PC-9 (cell line): ENCODE data around the gene NYAP1.

Source experiments
- EZH2 ChIP-seq: fragments of 200-600 bp; sonication (generic); IDR thresholded peaks from 2 replicates; pipeline ENCODE4 v1.8.0; 2017; ENCODE audit warnings: antibody characterized with exemption, low read depth
- TF ChIP-seq, protein P1 (sequence below): fragments of 200-600 bp; sonication (generic); conservative IDR thresholded peaks from 2 replicates; pipeline ENCODE4 v1.6.1; 2017; ENCODE audit warnings: mixed run types, antibody characterized with exemption, mild to moderate bottlenecking, moderate library complexity

DNA sequence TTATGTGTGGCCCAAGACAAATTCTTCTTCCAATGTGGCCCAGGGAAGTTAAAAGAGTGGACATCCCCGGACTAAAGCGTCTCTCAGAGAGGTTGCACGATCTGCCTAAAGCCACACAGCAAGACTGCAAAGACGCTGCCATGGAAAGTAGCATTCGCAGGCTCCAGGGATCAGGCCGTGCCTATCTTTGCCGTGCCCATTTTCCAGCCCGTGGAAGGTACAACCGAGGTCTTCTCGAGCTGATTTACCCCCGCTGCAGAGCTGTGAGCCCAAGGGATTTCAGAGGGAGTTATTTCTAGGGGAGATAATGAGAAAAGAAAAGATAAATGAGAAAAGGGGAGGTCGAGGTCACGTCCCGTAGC lies 1.0 kb upstream of the NYAP1 start:
- TF ChIP-seq EZH2 = no peak
- TF ChIP-seq, protein P1, sequence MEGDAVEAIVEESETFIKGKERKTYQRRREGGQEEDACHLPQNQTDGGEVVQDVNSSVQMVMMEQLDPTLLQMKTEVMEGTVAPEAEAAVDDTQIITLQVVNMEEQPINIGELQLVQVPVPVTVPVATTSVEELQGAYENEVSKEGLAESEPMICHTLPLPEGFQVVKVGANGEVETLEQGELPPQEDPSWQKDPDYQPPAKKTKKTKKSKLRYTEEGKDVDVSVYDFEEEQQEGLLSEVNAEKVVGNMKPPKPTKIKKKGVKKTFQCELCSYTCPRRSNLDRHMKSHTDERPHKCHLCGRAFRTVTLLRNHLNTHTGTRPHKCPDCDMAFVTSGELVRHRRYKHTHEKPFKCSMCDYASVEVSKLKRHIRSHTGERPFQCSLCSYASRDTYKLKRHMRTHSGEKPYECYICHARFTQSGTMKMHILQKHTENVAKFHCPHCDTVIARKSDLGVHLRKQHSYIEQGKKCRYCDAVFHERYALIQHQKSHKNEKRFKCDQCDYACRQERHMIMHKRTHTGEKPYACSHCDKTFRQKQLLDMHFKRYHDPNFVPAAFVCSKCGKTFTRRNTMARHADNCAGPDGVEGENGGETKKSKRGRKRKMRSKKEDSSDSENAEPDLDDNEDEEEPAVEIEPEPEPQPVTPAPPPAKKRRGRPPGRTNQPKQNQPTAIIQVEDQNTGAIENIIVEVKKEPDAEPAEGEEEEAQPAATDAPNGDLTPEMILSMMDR = no peak
